Testis (tissue), 3 donors: ENCODE results near the gene DAP. TPM values are rescaled to one million over a fixed set of nuclear protein-coding genes. Genes with fewer than 3 reads are reported as not detected.

Experiments
- DNase-seq: peaks from one replicate; pipeline ENCODE4 v3.0.0-alpha.2; 2019
- H3K27ac ChIP-seq, 2 donors: fragments of 200-600 bp; sonication (generic); one replicate each; pipeline ENCODE4 v1.5.1; 2019
- H3K27me3 ChIP-seq: fragments of 200-600 bp; sonication (generic); one replicate; pipeline ENCODE4 v1.5.1; 2019
- H3K36me3 ChIP-seq: fragments of 200-600 bp; sonication (generic); one replicate; pipeline ENCODE4 v1.5.1; 2017; ENCODE audit warnings: low read depth; ENCODE audit errors: missing control alignments
- H3K4me1 ChIP-seq: fragments of 200-600 bp; sonication (generic); one replicate; pipeline ENCODE4 v1.5.1; 2019
- H3K4me3 ChIP-seq, 2 donors: fragments of 200-600 bp; sonication (generic); one replicate each; pipeline ENCODE4 v1.5.1; 2017 to 2019
- H3K9me3 ChIP-seq: fragments of 200-600 bp; sonication (generic); one replicate; pipeline ENCODE4 v1.5.1; 2017
- CTCF ChIP-seq, 3 experiments: fragments of 450-650 bp in 2 of 3; fragments of 200-600 bp in 1 of 3; sonication (generic) in 1 of 3; IDR thresholded peaks; one replicate each; pipeline ENCODE4 v1.5.1; 2016 to 2019; ENCODE audit warnings: antibody characterized with exemption in 3 of 3, mild to moderate bottlenecking in 2 of 3, moderate library complexity in 1 of 3
- POLR2A ChIP-seq: fragments of 450-650 bp; IDR thresholded peaks from one replicate; pipeline ENCODE4 v1.6.1; 2017; ENCODE audit warnings: antibody characterized with exemption, mild to moderate bottlenecking, moderate library complexity
- WGBS, 2 donors: methylation state at CpG; one replicate each; pipeline ENCODE4 v1.1.5; 2018; 5-methylcytosine and 5-hydroxymethylcytosine counted together
- intact Hi-C: fragments of 100-400 bp; cut with DNase I; formaldehyde crosslinking; loops from one replicate; pipeline ENCODE4 v1.15.1; 2023; ENCODE audit warnings: low total_unique reads
- polyA plus RNA-seq: library from polyadenylated mRNA; stranded (reverse); fragments of 350-450 nt; fragmentation: Illumina TruSeq; extraction: RNeasy Lipid Tissue Mini Kit (QIAGEN cat#74804); gene quantifications from one replicate; pipeline ENCODE4 v1.2.3, GENCODE V29; 2014; ENCODE audit warnings: low read depth, low replicate concordance; ENCODE audit not compliant: insufficient read depth
- total RNA-seq, 2 donors: library from RNA; depleted of rRNA; stranded (reverse); fragments of >200 nt; gene quantifications; one replicate each; pipeline ENCODE4 v1.2.3, GENCODE V29; 2016

Gene DAP
- total and polyA plus RNA-seq, 3 donors from 2014 or later, result 46.3 to 92.2 (median 48.1) TPM

DNA sequence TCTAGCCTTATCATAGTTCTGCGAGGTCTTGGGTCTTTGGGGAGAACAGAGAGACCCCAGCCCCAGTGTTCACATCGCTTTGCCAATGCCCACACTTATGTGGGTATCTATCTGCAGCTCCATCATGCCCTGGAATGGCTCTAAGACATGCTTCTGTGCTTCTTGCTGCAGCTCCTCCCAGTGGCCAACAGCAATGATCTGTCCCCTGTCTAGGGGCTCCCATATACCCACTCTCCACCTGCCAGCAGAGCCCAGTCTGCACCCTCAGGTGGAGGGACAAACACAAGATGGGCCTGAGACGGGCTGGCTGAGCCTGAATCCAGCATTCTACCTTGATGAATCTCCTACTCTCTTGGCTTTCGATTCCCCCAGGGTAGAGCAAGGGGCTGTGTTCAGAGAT, 14.6 kb upstream of the DAP start:
- H3K27me3 ChIP-seq, result no peaks in the 10 kb centered on the region
- TF ChIP-seq POLR2A (no peak), CTCF (IDR thresholded peaks at IDR 0.05) (no peak)
- H3K27ac ChIP-seq, result no peak overlapping the region
- DNase-seq, result no peak
- no peaks in the 10 kb centered on the region for H3K9me3 ChIP-seq
- intact Hi-C loops, result no loop called here
- H3K4me1 ChIP-seq, result no peaks in the 10 kb centered on the region
- H3K36me3 ChIP-seq, result no peaks in the 10 kb centered on the region
- 74 to 81% methylated on average over 4 of the region's 4 CpGs for WGBS, 2 donors
- no peak overlapping the region for H3K4me3 ChIP-seq

- no peaks in the 10 kb centered on the region for H3K9me3 ChIP-seq
- no peaks in the 10 kb centered on the region for H3K4me1 ChIP-seq
- H3K27ac ChIP-seq, result no peak overlapping the region
- TF ChIP-seq POLR2A (no peak), CTCF (IDR thresholded peaks at IDR 0.05) (no peak)
- 89% methylated on average over 7 of the region's 7 CpGs for WGBS, 2 donors
- intact Hi-C loops, result no loop called here
- no peaks in the 10 kb centered on the region for H3K27me3 ChIP-seq
- no peaks in the 10 kb centered on the region for H3K36me3 ChIP-seq
- DNase-seq, result no peak
- no peak overlapping the region for H3K4me3 ChIP-seq
Measured at GRCh38 chr5:10772901-10773585, 12.0 kb upstream of the DAP start.

DNA sequence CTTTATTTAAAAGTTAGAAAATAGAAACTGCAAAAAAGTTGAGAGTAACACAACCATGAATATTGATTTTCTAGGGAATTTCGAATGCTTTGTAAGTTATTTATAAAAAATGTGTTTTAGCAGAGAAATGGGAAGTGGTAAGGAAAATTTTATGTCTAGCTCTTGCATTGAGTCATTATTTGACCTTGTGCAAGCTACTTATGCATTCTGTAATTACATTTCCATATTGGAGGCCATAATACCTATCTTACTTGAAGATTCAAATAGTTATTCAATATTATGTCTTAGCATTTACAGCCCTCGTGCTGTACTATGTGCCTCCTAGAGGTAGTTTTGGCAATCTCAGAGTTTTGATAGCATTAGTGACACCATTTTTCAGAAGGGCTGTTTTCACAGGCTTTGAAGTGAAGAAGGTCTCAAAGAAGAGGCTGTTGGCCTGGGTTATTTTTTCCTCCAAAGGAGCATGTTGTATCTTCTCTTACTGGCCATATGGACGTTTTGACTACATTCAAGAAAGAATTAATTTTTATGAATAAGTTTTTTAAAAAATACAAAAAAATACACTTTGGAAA, 7.4 kb upstream of the DAP start:
- Histone ChIP-seq H3K9me3 (no peaks in the 10 kb centered on the region), H3K27ac (no peak overlapping the region), H3K36me3 (no peaks in the 10 kb centered on the region), H3K4me3 (no peak overlapping the region), H3K4me1 (no peaks in the 10 kb centered on the region), H3K27me3 (no peaks in the 10 kb centered on the region)
- intact Hi-C loops, result no loop called here
- 79 to 87% methylated on average over 3 of the region's 3 CpGs for WGBS, 2 donors
- no peak for DNase-seq
- TF ChIP-seq POLR2A, result no peak
- no peak for TF ChIP-seq CTCF (IDR thresholded peaks at IDR 0.05)

- Histone ChIP-seq H3K9me3 (no peaks in the 10 kb centered on the region), H3K4me3 (no peak overlapping the region), H3K27ac (no peak overlapping the region), H3K27me3 (no peaks in the 10 kb centered on the region), H3K36me3 (no peaks in the 10 kb centered on the region), H3K4me1 (peaks cover 6% of the 10 kb centered on the region)
- intact Hi-C loops, result no loop called here
- TF ChIP-seq CTCF (IDR thresholded peaks at IDR 0.05) (no peak), POLR2A (no peak)
- DNase-seq, result no peak
- WGBS, 2 donors, result 58 to 67% methylated on average over 10 of the region's 10 CpGs
Measured at GRCh38 chr5:10762776-10763500, 1.9 kb upstream of the DAP start.
